Natural killer cell treated with Interleukin-12 subunit alpha and Interleukin-12 subunit beta and Interleukin-15 and Interleukin-18, amount 100 ng/mL, for 72 hours (primary cell): ENCODE data around the gene SHC2. TPM values are rescaled to one million over a fixed set of nuclear protein-coding genes. Genes with fewer than 3 reads are reported as not detected.
"Not testable (repeated sequence)": the region's sequence is repeated elsewhere in the genome, so short reads cannot be mapped to it uniquely, and the experiment has no call there.

Experiments used
- ATAC-seq, 2 donors: fragments of 150-1000 bp; cut with Tn5 transposase in 1 of 2; sonication (Bioruptor Pico), chemical (Tn5 transposase) in 1 of 2; 2 replicates each; pipeline ENCODE4 v1.10.0; 2021
- DNase-seq: peaks from one replicate; pipeline ENCODE4 v3.0.0; 2022; ENCODE audit warnings: low spot score
- H3K27ac Mint-ChIP-seq, 2 donors: 1 replicate in 1 of 2; 2 replicates in 1 of 2; pipeline ENCODE4 v1.8.0; 2022; ENCODE audit warnings: mixed read lengths in 2 of 2, mild to moderate bottlenecking in 1 of 2, moderate library complexity in 1 of 2
- H3K27me3 Mint-ChIP-seq, 2 donors: 1 replicate in 1 of 2; 2 replicates in 1 of 2; pipeline ENCODE4 v1.8.0; 2022; ENCODE audit warnings: mixed read lengths in 2 of 2
- H3K36me3 Mint-ChIP-seq: one replicate; pipeline ENCODE4 v1.8.0; 2022; ENCODE audit warnings: mixed read lengths
- H3K4me1 Mint-ChIP-seq, 2 donors: 1 replicate in 1 of 2; 2 replicates in 1 of 2; pipeline ENCODE4 v1.8.0; 2022; ENCODE audit warnings: low read depth in 2 of 2, mixed read lengths in 2 of 2, mild to moderate bottlenecking in 1 of 2
- H3K4me3 Mint-ChIP-seq: one replicate; pipeline ENCODE4 v1.8.0; 2022; ENCODE audit warnings: mixed read lengths
- H3K9me3 Mint-ChIP-seq: 2 replicates; pipeline ENCODE4 v1.8.0; 2022; ENCODE audit warnings: mixed read lengths
- total RNA-seq, 2 donors: library from RNA; stranded (reverse); gene quantifications; one replicate each; pipeline ENCODE4 v1.2.3, GENCODE V29; 2022

Gene SHC2
- total RNA-seq, 2 donors from 2014 or later = 0.67 TPM; not detected in 1

GRCh38 chr19:402786-403185 is 58.0 kb downstream of the SHC2 start:
- DNase-seq (peak; percentile 45), ATAC-seq (no peak)
- Mint-ChIP-seq H3K9me3 (no peaks in the 10 kb centered on the region), H3K4me3 (no peak overlapping the region), H3K36me3 (no peaks in the 10 kb centered on the region), H3K27ac (no peak overlapping the region), H3K4me1 (no peaks in the 10 kb centered on the region), H3K27me3 (peaks cover 0 to 3% of the 10 kb centered on the region in 2 donors)

DNA sequence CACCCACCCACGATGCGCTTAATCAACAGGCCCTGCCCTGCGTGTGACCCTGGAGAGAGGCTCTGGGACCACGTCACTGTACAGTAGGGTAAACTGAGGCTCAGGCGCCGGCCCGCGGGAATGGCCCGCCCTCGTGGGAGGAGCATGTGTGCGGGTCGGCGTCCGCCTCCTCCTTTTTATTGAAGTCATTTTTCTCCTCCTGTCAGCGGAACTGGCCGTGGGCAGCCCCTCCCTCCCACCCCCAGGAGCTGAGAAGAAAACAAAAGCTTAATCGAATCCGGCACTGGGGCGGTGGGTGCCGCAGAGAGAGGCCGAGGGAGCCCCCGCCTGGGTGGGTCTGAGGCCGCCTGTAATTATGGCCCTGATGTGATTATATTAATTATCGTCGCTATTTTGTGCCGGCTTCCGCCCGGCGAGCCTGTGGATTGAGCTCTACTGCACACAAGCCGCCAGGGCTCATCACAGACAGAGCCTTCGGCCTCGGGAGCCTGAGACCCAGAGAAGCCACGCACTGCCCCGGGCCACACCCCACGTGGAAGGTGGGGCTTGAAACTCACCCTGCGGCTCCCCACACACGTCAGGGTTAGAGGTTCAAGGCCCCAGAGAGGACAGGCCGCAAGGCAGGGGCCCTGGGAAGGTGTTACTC is 58.8 kb downstream of the SHC2 start:
- ATAC-seq (no peak), DNase-seq (peak; percentile 46)
- H3K4me3 Mint-ChIP-seq = no peak overlapping the region
- no peaks in the 10 kb centered on the region for H3K36me3 Mint-ChIP-seq
- no peaks in the 10 kb centered on the region for H3K4me1 Mint-ChIP-seq
- no peaks in the 10 kb centered on the region for H3K9me3 Mint-ChIP-seq
- peaks cover 0 to 3% of the 10 kb centered on the region in 2 donors for H3K27me3 Mint-ChIP-seq
- no peak overlapping the region for H3K27ac Mint-ChIP-seq

GRCh38 chr19:400976-401865 is 59.6 kb downstream of the SHC2 start:
- peak; percentile 54 for DNase-seq
- H3K4me1 Mint-ChIP-seq = no peaks in the 10 kb centered on the region
- ATAC-seq = no peak
- H3K4me3 Mint-ChIP-seq = no peak overlapping the region
- H3K27me3 Mint-ChIP-seq = peaks cover 0 to 3% of the 10 kb centered on the region in 2 donors
- H3K27ac Mint-ChIP-seq = no peak overlapping the region
- H3K9me3 Mint-ChIP-seq = no peaks in the 10 kb centered on the region
- no peaks in the 10 kb centered on the region for H3K36me3 Mint-ChIP-seq

- DNase-seq (peak; percentile 41), ATAC-seq (no peak)
- H3K27ac Mint-ChIP-seq = no peak overlapping the region
- H3K36me3 Mint-ChIP-seq = peaks cover 4% of the 10 kb centered on the region
- H3K4me1 Mint-ChIP-seq = peaks cover 6 to 7% of the 10 kb centered on the region in 2 donors
- H3K4me3 Mint-ChIP-seq = no peak overlapping the region
- peaks cover 0 to 3% of the 10 kb centered on the region in 2 donors for H3K27me3 Mint-ChIP-seq
- peaks cover 7% of the 10 kb centered on the region for H3K9me3 Mint-ChIP-seq
Measured at GRCh38 chr19:399370-399769, 61.5 kb downstream of the SHC2 start.

GRCh38 chr19:398719-399118 is 62.1 kb downstream of the SHC2 start:
- Mint-ChIP-seq H3K9me3 (peaks cover 7% of the 10 kb centered on the region), H3K4me1 (peaks cover 6 to 11% of the 10 kb centered on the region in 2 donors), H3K36me3 (peaks cover 4% of the 10 kb centered on the region), H3K27me3 (peaks cover 0 to 3% of the 10 kb centered on the region in 2 donors), H3K27ac (no peak overlapping the region), H3K4me3 (no peak overlapping the region)
- peak; percentile 42 for DNase-seq
- no peak for ATAC-seq

DNA sequence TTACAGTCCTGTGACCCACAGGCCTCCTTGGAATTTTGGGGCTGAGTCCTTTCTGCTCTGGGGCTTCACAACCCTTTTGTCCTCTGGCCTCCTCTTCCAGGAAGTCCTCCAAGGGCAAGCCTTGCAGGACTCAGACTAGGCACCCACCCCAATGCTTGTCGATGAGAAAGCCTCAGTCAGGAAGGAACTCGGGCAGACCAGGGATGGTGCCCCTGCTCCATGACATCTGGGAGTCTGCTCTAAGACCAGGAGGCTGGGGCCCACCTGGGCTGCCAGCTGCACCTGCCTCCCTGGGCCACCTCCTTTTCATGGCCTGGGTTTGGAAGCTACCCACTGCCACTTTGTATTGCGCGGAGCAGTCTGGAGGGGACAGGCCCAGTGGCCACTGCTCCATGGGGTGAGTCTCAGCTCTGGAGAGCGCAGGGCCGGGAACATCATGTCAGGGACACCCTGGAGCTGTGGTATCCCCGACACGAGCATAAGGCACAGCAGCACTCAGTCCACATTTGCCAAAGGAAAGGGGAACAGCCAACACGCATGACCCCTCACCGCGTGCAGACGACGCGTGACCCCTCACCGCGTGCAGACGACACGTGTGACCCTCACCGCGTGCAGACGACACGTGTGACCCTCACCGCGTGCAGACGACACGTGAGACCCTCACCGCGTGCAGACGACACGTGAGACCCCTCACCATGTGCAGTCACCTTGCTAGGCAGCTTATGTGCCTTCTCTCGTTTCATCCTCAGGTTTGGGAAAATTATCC is 62.7 kb downstream of the SHC2 start:
- peaks cover 7 to 14% of the 10 kb centered on the region in 2 donors for H3K4me1 Mint-ChIP-seq
- ATAC-seq (peak in 1 of 2 donors; percentile 32), DNase-seq (peak; percentile 41)
- H3K36me3 Mint-ChIP-seq = peaks cover 7% of the 10 kb centered on the region
- H3K27ac Mint-ChIP-seq = no peak overlapping the region
- H3K9me3 Mint-ChIP-seq = peaks cover 11% of the 10 kb centered on the region
- peaks cover 0 to 3% of the 10 kb centered on the region in 2 donors for H3K27me3 Mint-ChIP-seq
- H3K4me3 Mint-ChIP-seq = no peak overlapping the region

GRCh38 chr19:397321-397720 is 63.5 kb downstream of the SHC2 start:
- ATAC-seq (no peak), DNase-seq (peak; percentile 29)
- H3K9me3 Mint-ChIP-seq = peaks cover 12% of the 10 kb centered on the region
- peaks cover 10% of the 10 kb centered on the region for H3K36me3 Mint-ChIP-seq
- no peaks in the 10 kb centered on the region for H3K27me3 Mint-ChIP-seq
- H3K4me1 Mint-ChIP-seq = peaks cover 12 to 19% of the 10 kb centered on the region in 2 donors
- no peak overlapping the region for H3K4me3 Mint-ChIP-seq
- no peak overlapping the region for H3K27ac Mint-ChIP-seq

DNA sequence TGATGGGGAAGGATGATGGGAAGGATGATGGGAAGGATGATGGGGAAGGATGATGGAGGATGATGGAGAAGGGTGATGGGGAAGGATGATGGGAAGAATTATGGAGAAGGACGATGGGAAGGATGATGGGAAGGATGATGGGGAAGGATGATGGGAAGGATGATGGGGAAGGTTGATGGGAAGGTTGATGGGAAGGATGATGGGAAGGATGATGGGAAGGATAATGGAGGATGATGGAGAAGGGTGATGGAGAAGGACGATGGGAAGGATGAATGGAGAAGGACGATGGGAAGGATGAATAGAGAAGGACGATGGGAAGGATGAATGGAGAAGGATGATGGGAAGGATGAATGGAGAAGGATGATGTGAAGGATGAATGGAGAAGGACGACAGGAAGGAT is 65.4 kb downstream of the SHC2 start:
- DNase-seq (no peak), ATAC-seq (no peak)
- H3K4me3 Mint-ChIP-seq = no peak overlapping the region
- H3K27ac Mint-ChIP-seq = peak overlapping the region; percentile 8 to 44
- peaks cover 10% of the 10 kb centered on the region for H3K36me3 Mint-ChIP-seq
- H3K4me1 Mint-ChIP-seq = peaks cover 12 to 19% of the 10 kb centered on the region in 2 donors
- peaks cover 12% of the 10 kb centered on the region for H3K9me3 Mint-ChIP-seq
- no peaks in the 10 kb centered on the region for H3K27me3 Mint-ChIP-seq

DNA sequence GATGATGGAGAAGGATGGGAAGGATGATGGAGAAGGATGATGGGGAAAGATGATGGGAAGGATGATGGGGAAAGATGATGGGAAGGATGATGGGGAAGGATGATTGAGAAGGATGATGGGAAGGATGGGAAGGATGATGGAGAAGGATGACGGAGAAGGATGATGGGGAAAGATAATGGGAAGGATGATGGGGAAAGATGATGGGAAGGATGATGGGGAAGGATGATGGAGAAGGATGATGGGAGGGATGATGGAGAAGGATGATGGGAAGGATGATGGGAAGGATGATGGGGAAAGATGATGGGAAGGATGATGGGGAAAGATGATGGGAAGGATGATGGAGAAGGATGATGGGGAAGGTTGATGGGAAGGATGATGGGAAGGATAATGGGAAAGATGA is 66.0 kb downstream of the SHC2 start:
- not testable (repeated sequence) for H3K27ac Mint-ChIP-seq, H3K36me3 Mint-ChIP-seq, DNase-seq, H3K4me3 Mint-ChIP-seq, H3K27me3 Mint-ChIP-seq, ATAC-seq
- H3K9me3 Mint-ChIP-seq = peaks cover 12% of the 10 kb centered on the region
- peaks cover 12 to 19% of the 10 kb centered on the region in 2 donors for H3K4me1 Mint-ChIP-seq

- peak overlapping the region; percentile 36 for H3K4me3 Mint-ChIP-seq
Measured at GRCh38 chr19:393560-393959, 67.3 kb downstream of the SHC2 start.

GRCh38 chr19:392375-392970 is 68.4 kb downstream of the SHC2 start:
- ATAC-seq = no peak
- H3K9me3 Mint-ChIP-seq = peaks cover 12% of the 10 kb centered on the region
- peaks cover 2 to 3% of the 10 kb centered on the region in 2 donors for H3K27me3 Mint-ChIP-seq
- no peak overlapping the region for H3K4me3 Mint-ChIP-seq
- peaks cover 10% of the 10 kb centered on the region for H3K36me3 Mint-ChIP-seq
- H3K27ac Mint-ChIP-seq = peak overlapping the region; percentile 1 to 67
- DNase-seq = no peak
- H3K4me1 Mint-ChIP-seq = peaks cover 12 to 19% of the 10 kb centered on the region in 2 donors

More at GRCh38 chr19:393560-393959, 67.3 kb downstream of the SHC2 start:
- DNase-seq, H3K36me3 Mint-ChIP-seq, ATAC-seq, H3K27me3 Mint-ChIP-seq: not testable (repeated sequence)
- H3K9me3 Mint-ChIP-seq = peaks cover 12% of the 10 kb centered on the region
- peaks cover 12 to 19% of the 10 kb centered on the region in 2 donors for H3K4me1 Mint-ChIP-seq
- H3K27ac Mint-ChIP-seq = peak overlapping the region in 1 of 2 donors; percentile 67

- peak overlapping the region in 1 of 2 donors; percentile 21 for H3K27ac Mint-ChIP-seq
Measured at GRCh38 chr19:391726-392374, 69.0 kb downstream of the SHC2 start.

DNA sequence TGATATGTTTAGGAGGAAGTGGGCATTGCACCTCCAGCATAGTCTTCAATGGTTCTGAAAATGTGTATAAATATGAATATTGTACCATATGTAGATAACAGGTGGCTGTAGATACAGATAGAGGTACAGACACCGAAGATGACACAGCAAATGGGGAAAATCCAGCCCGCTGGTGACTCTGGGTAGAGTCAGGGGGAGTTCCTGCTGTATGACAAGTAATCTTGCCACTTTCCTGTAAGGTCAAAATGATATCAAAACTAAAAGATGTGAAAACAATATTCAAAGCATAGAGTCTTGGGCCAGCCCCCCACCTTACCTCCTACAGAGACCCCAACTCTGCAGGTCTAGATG is 69.7 kb downstream of the SHC2 start:
- Mint-ChIP-seq H3K27ac (no peak overlapping the region), H3K27me3 (peaks cover 6 to 10% of the 10 kb centered on the region in 2 donors), H3K4me1 (peaks cover 12 to 19% of the 10 kb centered on the region in 2 donors), H3K4me3 (no peak overlapping the region), H3K36me3 (peaks cover 10% of the 10 kb centered on the region), H3K9me3 (peaks cover 12% of the 10 kb centered on the region)
- ATAC-seq (no peak), DNase-seq (no peak)

More at GRCh38 chr19:391726-392374, 69.0 kb downstream of the SHC2 start:
- no peak overlapping the region for H3K4me3 Mint-ChIP-seq
- peaks cover 12% of the 10 kb centered on the region for H3K9me3 Mint-ChIP-seq
- peaks cover 12 to 19% of the 10 kb centered on the region in 2 donors for H3K4me1 Mint-ChIP-seq
- DNase-seq (no peak), ATAC-seq (no peak)
- H3K27me3 Mint-ChIP-seq = peaks cover 4 to 7% of the 10 kb centered on the region in 2 donors
- peaks cover 10% of the 10 kb centered on the region for H3K36me3 Mint-ChIP-seq
